IMR-90 (cell line): ENCODE data around the gene NES. TPM values are rescaled to one million over a fixed set of nuclear protein-coding genes. Genes with fewer than 3 reads are reported as not detected.

ENCODE experiments used
- ATAC-seq: fragments of 200-7000 bp; cut with Tn5 transposase; 2 replicates; pipeline ENCODE4 v1.9.1; 2020; ENCODE audit warnings: low read depth, mild to moderate bottlenecking, moderate library complexity
- BruUV-seq: library from RNA; stranded (reverse); fragments of 400-500 nt; replicated peaks from 2 replicates; lab custom pipeline; 2021; lab: Mats Ljungman, UMichigan
- CTCF ChIA-PET: fragments of 300-600 bp; formaldehyde crosslinking; extraction: SDS; loops from one replicate; lab custom pipeline; 2021; ENCODE audit warnings: antibody characterized with exemption; lab: Yijun Ruan, JAX
- POLR2A ChIA-PET: fragments of 300-600 bp; sonication (Branson Sonifier 250); formaldehyde crosslinking; loops from one replicate; lab custom pipeline; 2022; ENCODE audit warnings: antibody characterized with exemption; ENCODE audit not compliant: unreplicated experiment; lab: Charles Lee
- DNase-seq: peaks from one replicate; pipeline ENCODE4 v3.0.0; 2013
- H2AFZ ChIP-seq: replicated peaks from 2 replicates; pipeline ENCODE3; 2013; ENCODE audit warnings: low read length, mild to moderate bottlenecking; ENCODE audit not compliant: poor library complexity
- H2AK5ac ChIP-seq: 2 replicates; pipeline ENCODE4 v1.6.1; 2013; ENCODE audit warnings: low read depth, low read length, inconsistent platforms
- H2AK9ac ChIP-seq: replicated peaks from 2 replicates; pipeline ENCODE3; 2013; ENCODE audit warnings: mild to moderate bottlenecking, low read depth, low read length, moderate library complexity; ENCODE audit not compliant: poor library complexity
- H2BK120ac ChIP-seq: 2 replicates; pipeline ENCODE4 v1.6.1; 2013; ENCODE audit warnings: low read depth, low read length, inconsistent platforms
- H2BK15ac ChIP-seq: 3 replicates; pipeline ENCODE4 v1.6.1; 2013; ENCODE audit warnings: low read depth, low read length, inconsistent platforms
- H2BK20ac ChIP-seq: 2 replicates; pipeline ENCODE4 v1.6.1; 2013; ENCODE audit warnings: low read depth, mild to moderate bottlenecking, inconsistent platforms, low read length, moderate library complexity
- H2BK5ac ChIP-seq: 2 replicates; pipeline ENCODE4 v1.6.1; 2013; ENCODE audit warnings: mild to moderate bottlenecking, low read depth, low read length, inconsistent platforms; ENCODE audit not compliant: poor library complexity, severe bottlenecking
- H3K14ac ChIP-seq: replicated peaks from 2 replicates; pipeline ENCODE4 v1.6.1; 2013; ENCODE audit warnings: low read depth, low read length, inconsistent platforms
- H3K18ac ChIP-seq: 2 replicates; pipeline ENCODE4 v1.6.1; 2013; ENCODE audit warnings: low read depth, low read length, control low read depth
- H3K23ac ChIP-seq: 2 replicates; pipeline ENCODE4 v1.6.1; 2013; ENCODE audit warnings: low read depth, low read length, inconsistent platforms
- H3K27ac ChIP-seq: 2 replicates; pipeline ENCODE4 v1.5.1; 2013; ENCODE audit warnings: mild to moderate bottlenecking, control low read depth, low read length; ENCODE audit not compliant: insufficient read depth
- H3K27me3 ChIP-seq: 2 replicates; pipeline ENCODE4 v1.6.1; 2013; ENCODE audit warnings: low read length; ENCODE audit not compliant: control insufficient read depth, insufficient read depth
- H3K36me3 ChIP-seq: 2 replicates; pipeline ENCODE4 v1.6.1; 2013; ENCODE audit warnings: low read length, mixed read lengths; ENCODE audit not compliant: control insufficient read depth, insufficient read depth
- H3K4ac ChIP-seq: 2 replicates; pipeline ENCODE4 v1.6.1; 2013; ENCODE audit warnings: low read depth, low read length, inconsistent platforms
- H3K4me1 ChIP-seq: 2 replicates; pipeline ENCODE4 v1.6.1; 2013; ENCODE audit warnings: low read length, mixed read lengths; ENCODE audit not compliant: control insufficient read depth, insufficient read depth
- H3K4me2 ChIP-seq: 2 replicates; pipeline ENCODE4 v1.6.1; 2013; ENCODE audit warnings: low read depth, mild to moderate bottlenecking, control low read depth, low read length, moderate library complexity
- H3K4me3 ChIP-seq: 2 replicates; pipeline ENCODE4 v1.5.1; 2013; ENCODE audit warnings: low read depth, mild to moderate bottlenecking, control low read depth, low read length, moderate library complexity; ENCODE audit not compliant: insufficient read depth
- H3K56ac ChIP-seq: 2 replicates; pipeline ENCODE4 v1.6.1; 2013; ENCODE audit warnings: low read length, inconsistent platforms; ENCODE audit not compliant: insufficient read depth; ENCODE audit errors: extremely low read depth
- H3K79me1 ChIP-seq, 2 experiments: 2 replicates each; pipeline ENCODE4 v1.6.1; 2013; ENCODE audit warnings: low read length in 2 of 2, inconsistent platforms in 1 of 2, low read depth in 1 of 2
- H3K9ac ChIP-seq: 2 replicates; pipeline ENCODE4 v1.6.1; 2013; ENCODE audit warnings: low read depth, low read length, control low read depth
- H3K9me1 ChIP-seq: 2 replicates; pipeline ENCODE4 v1.6.1; 2013; ENCODE audit warnings: low read length, inconsistent platforms; ENCODE audit not compliant: insufficient read depth
- H3K9me3 ChIP-seq: 2 replicates; pipeline ENCODE4 v1.6.1; 2013; ENCODE audit warnings: low read length; ENCODE audit not compliant: control insufficient read depth, insufficient read depth
- H4K20me1 ChIP-seq: 2 replicates; pipeline ENCODE4 v1.6.1; 2013; ENCODE audit warnings: low read length, inconsistent platforms; ENCODE audit not compliant: insufficient read depth
- H4K5ac ChIP-seq: 2 replicates; pipeline ENCODE4 v1.6.1; 2013; ENCODE audit warnings: mild to moderate bottlenecking, low read depth, low read length, control low read depth
- H4K8ac ChIP-seq, 2 experiments: 2 replicates each; pipeline ENCODE4 v1.6.1; 2013; ENCODE audit warnings: low read depth in 2 of 2, low read length in 2 of 2, control low read depth in 1 of 2, inconsistent platforms in 1 of 2
- H4K91ac ChIP-seq: 2 replicates; pipeline ENCODE4 v1.6.1; 2013; ENCODE audit warnings: low read depth, low read length, inconsistent platforms; ENCODE audit not compliant: insufficient read depth
- CEBPB ChIP-seq: IDR thresholded peaks from 2 replicates; pipeline ENCODE4 v1.6.1; 2012; ENCODE audit warnings: low read depth, low read length, improper control_type of control experiment
- CHD1 ChIP-seq: IDR thresholded peaks from 2 replicates; pipeline ENCODE4 v1.6.1; 2012; ENCODE audit warnings: low read depth, low read length, improper control_type of control experiment
- CTCF ChIP-seq: conservative IDR thresholded peaks from 2 replicates; pipeline ENCODE4 v1.5.1; 2012; ENCODE audit warnings: mild to moderate bottlenecking, low read depth, low read length, improper control_type of control experiment
- ELK1 ChIP-seq: fragments of 150-350 bp; IDR thresholded peaks from 2 replicates; pipeline ENCODE4 v1.6.1; 2016; ENCODE audit warnings: low read depth, mild to moderate bottlenecking, low read length, moderate library complexity, borderline replicate concordance
- FOS ChIP-seq: fragments of 150-350 bp; IDR thresholded peaks from 2 replicates; pipeline ENCODE4 v1.6.1; 2016; ENCODE audit warnings: low read depth, low read length
- MAFK ChIP-seq: IDR thresholded peaks from 2 replicates; pipeline ENCODE4 v1.6.1; 2012; ENCODE audit warnings: low read depth, low read length, improper control_type of control experiment
- MAZ ChIP-seq: IDR thresholded peaks from 2 replicates; pipeline ENCODE4 v1.6.1; 2012; ENCODE audit warnings: low read depth, mild to moderate bottlenecking, low read length, improper control_type of control experiment, moderate library complexity, borderline replicate concordance
- MXI1 ChIP-seq: IDR thresholded peaks from 2 replicates; pipeline ENCODE4 v1.6.1; 2012; ENCODE audit warnings: low read depth, mild to moderate bottlenecking, low read length, moderate library complexity, borderline replicate concordance
- POLR2A ChIP-seq: IDR thresholded peaks from 2 replicates; pipeline ENCODE4 v1.6.1; 2012; ENCODE audit warnings: mild to moderate bottlenecking, low read depth, low read length
- RAD21 ChIP-seq: IDR thresholded peaks from 2 replicates; pipeline ENCODE4 v1.6.1; 2012; ENCODE audit warnings: low read length, improper control_type of control experiment
- RCOR1 ChIP-seq: IDR thresholded peaks from 2 replicates; pipeline ENCODE4 v1.6.1; 2012; ENCODE audit warnings: mild to moderate bottlenecking, low read length, improper control_type of control experiment; ENCODE audit not compliant: insufficient replicate concordance
- RFX5 ChIP-seq: IDR thresholded peaks from 2 replicates; pipeline ENCODE4 v1.8.0; 2012; ENCODE audit warnings: low read depth, mild to moderate bottlenecking, low read length, moderate library complexity
- USF2 ChIP-seq: fragments of 150-350 bp; IDR thresholded peaks from 2 replicates; pipeline ENCODE4 v1.6.1; 2017; ENCODE audit warnings: mild to moderate bottlenecking, antibody characterized with exemption, low read length, low read depth
- WGBS, 2 experiments: methylation state at CpG; one replicate each; pipeline versions ENCODE4 v1.1.5 to v1.1.7; 2013; ENCODE audit warnings: missing lambda C conversion rate in 2 of 2; ENCODE audit not compliant: insufficient read length in 1 of 2; ENCODE audit errors: extremely low coverage in 2 of 2; 5-methylcytosine and 5-hydroxymethylcytosine counted together
- dilution Hi-C: fragments of 300-500 bp; cut with HindIII; formaldehyde crosslinking; loops from one replicate; pipeline ENCODE4 v1.14.3; 2018; ENCODE audit warnings: low sequenced_read_pairs; ENCODE audit not compliant: unreplicated experiment
- in situ Hi-C: fragments of 300-500 bp; cut with MboI; formaldehyde crosslinking; loops from 3 replicates; pipeline ENCODE4 v1.14.3; 2019; ENCODE audit warnings: low sequenced_read_pairs, inconsistent platforms, mixed read lengths
- intact Hi-C: fragments of 100-400 bp; cut with micrococcal nuclease; formaldehyde crosslinking; loops from 2 replicates; pipeline ENCODE4 v1.10.0; 2022
- polyA plus RNA-seq, 3 experiments: library from polyadenylated mRNA; depleted of rRNA; stranded (reverse); fragments of >200 nt; gene quantifications; 2 replicates each; pipeline ENCODE4 v1.2.3, GENCODE V29; 2012; ENCODE audit warnings: low replicate concordance in 1 of 3
- total RNA-seq: library from RNA; depleted of rRNA; stranded (reverse); fragments of >200 nt; gene quantifications from 2 replicates; pipeline ENCODE4 v1.2.3, GENCODE V29; 2012

The NES gene
- total and polyA plus RNA-seq, 2 of the 4 experiments (the other 2 are of a cell fraction): 25.3 to 40.1 TPM

- WGBS, 2 experiments: no CpG with 5 or more reads among the region's 6 CpGs
These were observed 57.6 kb downstream of the NES start for GRCh38 chr1:156619582-156619955.

More at GRCh38 chr1:156619582-156619955, 57.6 kb downstream of the NES start:
- no peak for DNase-seq
- Histone ChIP-seq H2BK15ac (no peak overlapping the region), H2BK120ac (no peak overlapping the region), H3K27me3 (peaks cover 69% of the 10 kb centered on the region), H3K4me2 (no peak overlapping the region), H3K4me3 (no peak overlapping the region), H2BK20ac (no peak overlapping the region), H3K14ac (no peak overlapping the region), H3K18ac (no peak overlapping the region), H3K9me1 (no peaks in the 10 kb centered on the region), H4K8ac (no peak overlapping the region), H3K79me1 (no peaks in the 10 kb centered on the region), H2AFZ (no peak overlapping the region), H2AK9ac (no peak overlapping the region), H4K91ac (no peak overlapping the region), H3K56ac (no peak overlapping the region), H3K4me1 (peaks cover 8% of the 10 kb centered on the region), H3K4ac (no peak overlapping the region), H3K23ac (no peak overlapping the region), H3K9me3 (no peaks in the 10 kb centered on the region), H3K9ac (no peak overlapping the region), H4K5ac (no peak overlapping the region), H3K36me3 (no peaks in the 10 kb centered on the region), H4K20me1 (no peaks in the 10 kb centered on the region; the same call in none of the 2 replicates), H3K27ac (no peak overlapping the region), H2BK5ac (no peak overlapping the region), H2AK5ac (no peak overlapping the region)
- BruUV-seq: no TSS peak
- dilution Hi-C loops (no loop called here), intact Hi-C loops (no loop called here), in situ Hi-C loops (no loop called here)
- TF ChIP-seq POLR2A: no peak
- TF ChIP-seq CEBPB: no peak
- no peak for TF ChIP-seq RCOR1
- TF ChIP-seq RAD21: no peak
- TF ChIP-seq FOS: no peak
- no peak for TF ChIP-seq MAFK
- no peak for TF ChIP-seq MAZ
- TF ChIP-seq RFX5: no peak
- no peak for TF ChIP-seq USF2
- no peak for TF ChIP-seq CHD1
- TF ChIP-seq CTCF: no peak
- TF ChIP-seq MXI1: no peak
- TF ChIP-seq ELK1: no peak
- CTCF ChIA-PET: interaction anchor here (1.3 kb wide), 1 partner anchor 106 kb away, joined by 4 read pairs; no protein-coding TSS in a partner anchor
- ATAC-seq: no peak
- POLR2A ChIA-PET: no interaction called here
